Adrenal gland (tissue), 12 donors: ENCODE results near the gene NOX5. TPM values are rescaled to one million over a fixed set of nuclear protein-coding genes. Genes with fewer than 3 reads are reported as not detected.

ENCODE experiments used
- DNase-seq, 7 donors: peaks; one replicate each; pipeline ENCODE4 v3.0.0-alpha.2; 2019 to 2020
- H3K27ac ChIP-seq, 5 donors: fragments of 200-600 bp; sonication (generic) in 4 of 5; 1 replicate in 3 of 5; 2 replicates in 2 of 5; pipeline versions ENCODE4 v1.5.1 to v1.8.0; 2016 to 2020; ENCODE audit warnings: mild to moderate bottlenecking in 1 of 5
- H3K27me3 ChIP-seq: fragments of 200-600 bp; 2 replicates; pipeline ENCODE4 v1.8.0; 2021
- H3K36me3 ChIP-seq, 2 donors: fragments of 200-600 bp; replicated peaks in 1 of 2; 1 replicate in 1 of 2; 2 replicates in 1 of 2; pipeline versions ENCODE4 v1.5.1 to v1.8.0; 2018 to 2022
- H3K4me1 ChIP-seq, 2 donors: fragments of 200-600 bp; replicated peaks in 1 of 2; 1 replicate in 1 of 2; 2 replicates in 1 of 2; pipeline versions ENCODE4 v1.5.1 to v1.8.0; 2018 to 2021
- H3K4me3 ChIP-seq, 4 donors: fragments of 200-600 bp; sonication (generic) in 3 of 4; one replicate each; pipeline ENCODE4 v1.5.1; 2016 to 2018
- H3K9me3 ChIP-seq, 3 donors: fragments of 200-600 bp; sonication (generic) in 1 of 3; replicated peaks in 1 of 3; 1 replicate in 2 of 3; 2 replicates in 1 of 3; pipeline versions ENCODE4 v1.5.1 to v1.8.0; 2016 to 2021
- CTCF ChIP-seq, 6 experiments: fragments of 450-650 bp in 4 of 6; fragments of 200-600 bp in 2 of 6; sonication (generic) in 1 of 6; IDR thresholded peaks; 1 replicate in 5 of 6; 2 replicates in 1 of 6; pipeline versions ENCODE4 v1.5.1 to v1.8.0; 2016 to 2021; ENCODE audit warnings: antibody characterized with exemption in 6 of 6, mild to moderate bottlenecking in 2 of 6, moderate library complexity in 1 of 6
- POLR2A ChIP-seq, 2 donors: fragments of 450-650 bp; IDR thresholded peaks; one replicate each; pipeline ENCODE4 v1.6.1; 2017; ENCODE audit warnings: antibody characterized with exemption in 2 of 2, mild to moderate bottlenecking in 2 of 2, moderate library complexity in 1 of 2
- WGBS, 4 donors: extraction: QIAGEN DNeasy Blood & Tissue Kit in 2 of 4; methylation state at CpG; one replicate each; pipeline versions ENCODE4 v1.1.5 to v1.1.7; 2013 to 2017; 5-methylcytosine and 5-hydroxymethylcytosine counted together
- intact Hi-C, 2 donors: fragments of 100-400 bp; cut with DNase I; formaldehyde crosslinking; loops; one replicate each; pipeline versions ENCODE4 v1.14.1 to v1.15.0; 2022 to 2023
- polyA plus RNA-seq, 3 donors: library from polyadenylated mRNA; stranded (reverse); fragments of 200-250 nt in 2 of 3; fragments of 350-450 nt in 1 of 3; fragmentation: Illumina TruSeq in 1 of 3; extraction: RNeasy Lipid Tissue Mini Kit (QIAGEN cat#74804) in 1 of 3; gene quantifications; one replicate each; pipeline ENCODE4 v1.2.3, GENCODE V29; 2013 to 2014
- total RNA-seq, 9 donors: library from RNA; depleted of rRNA in 4 of 9; stranded (reverse); fragments of >200 nt in 4 of 9; fragments of 120-200 nt in 1 of 9; fragmentation: NEBNext Ultra II Directional in 1 of 9; extraction: Animal tissue kit (Norgen Biotek cat#: 25700) in 1 of 9; gene quantifications; one replicate each; pipeline versions ENCODE4 v1.1.0 to v1.2.4, GENCODE V29; 2013 to 2023
- donor health status: healthy with polysubstance abuse.
- donor health status: Bipolar disorder and iron deficiency.
- donor health status: DM: yes; HTN: yes; CAD: no.
- donor health status: DM: no; HTN: no; CAD: no.
- donor health status: DM: no; HTN: no; CAD: no.
- donor health status: DM: yes; HTN: yes; CAD: no.

NOX5 gene
- total and polyA plus RNA-seq, 12 donors: 0.06 to 1.4 (median 0.63) TPM

GRCh38 chr15:69008056-69008455, 6.4 kb upstream of the NOX5 start:
- H3K27me3 ChIP-seq: no peaks in the 10 kb centered on the region
- H3K4me3 ChIP-seq: no peak overlapping the region
- H3K4me1 ChIP-seq: peaks cover 0 to 3% of the 10 kb centered on the region in 2 donors
- no peaks in the 10 kb centered on the region for H3K36me3 ChIP-seq
- DNase-seq: no peak
- no peaks in the 10 kb centered on the region for H3K9me3 ChIP-seq
- TF ChIP-seq POLR2A (IDR thresholded peaks at IDR 0.05) (no peak), CTCF (IDR thresholded peaks at IDR 0.05) (no peak)
- H3K27ac ChIP-seq: no peak overlapping the region
- intact Hi-C loops: no loop called here

- H3K4me1 ChIP-seq: peaks cover 0 to 3% of the 10 kb centered on the region in 2 donors
- no peaks in the 10 kb centered on the region for H3K9me3 ChIP-seq
- no peaks in the 10 kb centered on the region for H3K36me3 ChIP-seq
- H3K27ac ChIP-seq: no peak overlapping the region
- no peak for DNase-seq
- TF ChIP-seq CTCF (IDR thresholded peaks at IDR 0.05) (no peak), POLR2A (IDR thresholded peaks at IDR 0.05) (no peak)
- H3K4me3 ChIP-seq: no peak overlapping the region
- intact Hi-C loops: no loop called here
- 79 to 88% (median 82%) methylated on average over 5 of the region's 5 CpGs for WGBS, 4 donors
- no peaks in the 10 kb centered on the region for H3K27me3 ChIP-seq
Measured at GRCh38 chr15:69009341-69009740, 5.2 kb upstream of the NOX5 start.

- Histone ChIP-seq H3K27me3 (no peaks in the 10 kb centered on the region), H3K4me1 (peaks cover 0 to 3% of the 10 kb centered on the region in 2 donors)
- TF ChIP-seq POLR2A (IDR thresholded peaks at IDR 0.05): no peak
- no peak for TF ChIP-seq CTCF (IDR thresholded peaks at IDR 0.05)
Measured at GRCh38 chr15:69011641-69012040, 2.9 kb upstream of the NOX5 start.

GRCh38 chr15:69012761-69013364, 1.6 kb upstream of the NOX5 start:
- no peak for DNase-seq
- intact Hi-C loops: no loop called here
- H3K4me1 ChIP-seq: peaks cover 0 to 3% of the 10 kb centered on the region in 2 donors
- WGBS, 4 donors: 85 to 92% (median 89%) methylated on average over 5 of the region's 5 CpGs
- no peaks in the 10 kb centered on the region for H3K36me3 ChIP-seq
- no peak overlapping the region for H3K4me3 ChIP-seq
- H3K27ac ChIP-seq: no peak overlapping the region
- H3K9me3 ChIP-seq: no peaks in the 10 kb centered on the region
- TF ChIP-seq CTCF (IDR thresholded peaks at IDR 0.05) (no peak), POLR2A (IDR thresholded peaks at IDR 0.05) (no peak)
- no peaks in the 10 kb centered on the region for H3K27me3 ChIP-seq

More at GRCh38 chr15:69011641-69012040, 2.9 kb upstream of the NOX5 start:
- no peak overlapping the region for H3K27ac ChIP-seq
- no peak overlapping the region for H3K4me3 ChIP-seq
- no peaks in the 10 kb centered on the region for H3K9me3 ChIP-seq
- H3K36me3 ChIP-seq: no peaks in the 10 kb centered on the region
- intact Hi-C loops: no loop called here
- 86 to 91% (median 89%) methylated on average over 3 of the region's 3 CpGs for WGBS, 4 donors
- DNase-seq: no peak
